Raji (cell line): ENCODE results near the gene DAPP1.

Experiments used
- POLR2A ChIP-seq: IDR thresholded peaks from 2 replicates; pipeline ENCODE4 v1.6.1; 2011; ENCODE audit warnings: low read depth, low read length, control low read depth; ENCODE audit not compliant: insufficient read depth

The DAPP1 gene

GRCh38 chr4:99815597-99816011 lies 1.0 kb upstream of the DAPP1 start:
- no peak for TF ChIP-seq POLR2A

GRCh38 chr4:99817309-99817890 lies 773 bp downstream of the DAPP1 start:
- no peak for TF ChIP-seq POLR2A

- TF ChIP-seq POLR2A, result no peak
Measured at GRCh38 chr4:99818661-99819060, 2.0 kb downstream of the DAPP1 start.

GRCh38 chr4:99821918-99822503 lies 5.4 kb downstream of the DAPP1 start:
- no peak for TF ChIP-seq POLR2A

- no peak for TF ChIP-seq POLR2A
Measured at GRCh38 chr4:99822734-99823133, 6.1 kb downstream of the DAPP1 start.

- TF ChIP-seq POLR2A, result no peak
Measured at GRCh38 chr4:99824070-99824599, 7.5 kb downstream of the DAPP1 start.

GRCh38 chr4:99825272-99825671 lies 8.6 kb downstream of the DAPP1 start:
- TF ChIP-seq POLR2A, result no peak

- no peak for TF ChIP-seq POLR2A
Measured at GRCh38 chr4:99826016-99826415, 9.4 kb downstream of the DAPP1 start.

- no peak for TF ChIP-seq POLR2A
Measured at GRCh38 chr4:99827454-99827853, 10.8 kb downstream of the DAPP1 start.

GRCh38 chr4:99827857-99828256 lies 11.2 kb downstream of the DAPP1 start:
- TF ChIP-seq POLR2A, result no peak

- no peak for TF ChIP-seq POLR2A
Measured at GRCh38 chr4:99828477-99828876, 11.8 kb downstream of the DAPP1 start.

- TF ChIP-seq POLR2A, result no peak
Measured at GRCh38 chr4:99832321-99832720, 15.7 kb downstream of the DAPP1 start.

GRCh38 chr4:99832758-99833157 lies 16.1 kb downstream of the DAPP1 start:
- no peak for TF ChIP-seq POLR2A

GRCh38 chr4:99833756-99834155 lies 17.1 kb downstream of the DAPP1 start:
- TF ChIP-seq POLR2A, result no peak

GRCh38 chr4:99834569-99834968 lies 17.9 kb downstream of the DAPP1 start:
- no peak for TF ChIP-seq POLR2A

GRCh38 chr4:99835942-99836341 lies 19.3 kb downstream of the DAPP1 start:
- no peak for TF ChIP-seq POLR2A

GRCh38 chr4:99838927-99839326 lies 22.3 kb downstream of the DAPP1 start:
- no peak for TF ChIP-seq POLR2A
